ENCODE results near the gene EBF3. TPM values are rescaled to one million over a fixed set of nuclear protein-coding genes. Genes with fewer than 3 reads are reported as not detected.

The EBF3 gene
- total RNA-seq, 2 experiments from 2014 or later: not detected

DNA sequence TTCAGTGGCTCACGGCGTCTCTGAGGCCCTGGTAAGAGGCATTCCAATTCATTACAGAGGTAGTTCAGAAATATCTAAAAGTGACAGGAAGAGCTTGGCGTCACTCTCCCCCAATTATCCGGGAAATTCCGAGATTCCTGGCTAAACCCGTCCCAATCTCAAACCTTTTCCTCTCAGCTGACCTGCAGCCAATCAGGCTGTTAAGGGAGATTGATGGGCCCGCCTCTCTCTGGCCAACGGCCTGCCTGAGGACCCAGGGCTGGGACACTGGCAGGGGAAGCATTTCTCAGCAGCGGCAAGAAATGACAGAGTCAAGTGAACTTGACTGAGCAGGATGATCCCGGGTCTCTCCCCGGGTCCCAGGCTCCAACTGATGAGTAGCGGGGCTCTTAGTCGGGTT lies 72.3 kb downstream of the EBF3 start:
- H3K4me3 Mint-ChIP-seq: no peak overlapping the region
- no peaks in the 10 kb centered on the region for H3K36me3 Mint-ChIP-seq
- H3K27me3 Mint-ChIP-seq: peaks cover 2% of the 10 kb centered on the region
- H3K9me3 Mint-ChIP-seq: no peaks in the 10 kb centered on the region
- no peak overlapping the region for H3K27ac Mint-ChIP-seq
- no peaks in the 10 kb centered on the region for H3K4me1 Mint-ChIP-seq
- DNase-seq (no peak), ATAC-seq (ENCODE audit: low read depth) (no peak)
- POLR2A ChIA-PET: no interaction called here

DNA sequence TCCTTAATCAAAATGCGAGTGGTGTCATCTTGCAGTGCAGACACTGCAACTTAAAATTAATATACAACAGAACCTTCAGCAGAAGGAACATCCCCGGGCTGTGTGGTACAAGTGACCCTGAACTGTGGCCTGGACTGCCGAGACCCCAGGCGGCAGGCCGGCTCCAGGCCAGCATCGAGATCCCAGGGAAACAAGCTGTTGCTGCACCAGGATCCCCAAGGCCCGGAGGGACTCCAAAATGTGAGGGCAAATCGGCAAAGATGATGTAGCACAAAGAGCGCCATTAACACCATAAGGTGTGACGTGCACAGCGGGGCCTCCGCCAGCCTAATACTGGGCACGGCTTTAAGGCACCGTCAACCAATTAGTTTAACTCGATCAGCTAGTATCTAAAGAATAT lies 73.9 kb downstream of the EBF3 start:
- no peaks in the 10 kb centered on the region for H3K36me3 Mint-ChIP-seq
- no peak overlapping the region for H3K4me3 Mint-ChIP-seq
- no peak for DNase-seq
- no peaks in the 10 kb centered on the region for H3K27me3 Mint-ChIP-seq
- POLR2A ChIA-PET: no interaction called here
- no peak overlapping the region for H3K27ac Mint-ChIP-seq
- ATAC-seq (ENCODE audit: low read depth): no peak
- no peaks in the 10 kb centered on the region for H3K9me3 Mint-ChIP-seq
- H3K4me1 Mint-ChIP-seq: no peaks in the 10 kb centered on the region

DNA sequence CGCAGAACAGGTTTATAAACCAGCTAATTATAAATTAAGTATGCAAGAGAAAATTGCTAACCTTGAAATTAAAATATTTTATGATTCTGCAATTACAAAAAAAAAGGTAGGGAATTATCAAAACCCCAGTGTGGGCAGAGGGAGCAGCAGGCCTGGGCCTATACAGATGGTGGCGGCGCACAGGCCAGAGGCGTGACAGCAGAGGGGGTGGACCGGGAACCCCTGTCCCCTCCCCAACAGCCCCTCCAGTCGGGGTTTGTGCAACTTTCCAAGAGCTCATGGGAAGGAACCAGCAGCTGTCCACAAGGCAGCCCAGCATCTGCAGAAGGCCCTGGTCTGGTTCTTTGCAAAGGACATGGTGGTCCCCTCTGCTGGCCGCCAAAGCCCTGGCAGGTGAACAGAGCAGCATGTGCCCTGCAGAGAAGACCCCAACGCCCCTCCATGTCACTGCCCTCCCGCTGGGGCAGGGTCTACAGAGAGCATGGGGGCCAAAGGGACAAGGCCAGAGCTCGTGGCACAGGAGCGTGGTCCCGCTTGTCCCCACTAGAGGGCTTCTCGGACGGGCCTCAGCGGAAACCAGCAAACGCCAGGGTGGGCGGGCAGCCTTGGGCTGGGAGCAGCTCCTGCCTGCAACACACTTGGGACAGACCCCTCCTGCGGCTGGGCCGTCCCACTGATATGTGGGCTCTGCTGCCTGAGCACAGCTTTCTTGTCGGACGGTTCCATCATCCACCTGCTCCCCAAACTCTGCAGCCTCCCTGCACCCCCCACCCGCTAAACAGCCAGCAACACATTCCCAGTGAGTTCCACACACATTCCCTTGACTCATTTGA lies 75.1 kb downstream of the EBF3 start:
- POLR2A ChIA-PET: no interaction called here
- no peaks in the 10 kb centered on the region for H3K36me3 Mint-ChIP-seq
- H3K27ac Mint-ChIP-seq: no peak overlapping the region
- no peaks in the 10 kb centered on the region for H3K9me3 Mint-ChIP-seq
- H3K27me3 Mint-ChIP-seq: no peaks in the 10 kb centered on the region
- no peaks in the 10 kb centered on the region for H3K4me1 Mint-ChIP-seq
- ATAC-seq (ENCODE audit: low read depth) (no peak), DNase-seq (peak; percentile 59)
- H3K4me3 Mint-ChIP-seq: no peak overlapping the region

DNA sequence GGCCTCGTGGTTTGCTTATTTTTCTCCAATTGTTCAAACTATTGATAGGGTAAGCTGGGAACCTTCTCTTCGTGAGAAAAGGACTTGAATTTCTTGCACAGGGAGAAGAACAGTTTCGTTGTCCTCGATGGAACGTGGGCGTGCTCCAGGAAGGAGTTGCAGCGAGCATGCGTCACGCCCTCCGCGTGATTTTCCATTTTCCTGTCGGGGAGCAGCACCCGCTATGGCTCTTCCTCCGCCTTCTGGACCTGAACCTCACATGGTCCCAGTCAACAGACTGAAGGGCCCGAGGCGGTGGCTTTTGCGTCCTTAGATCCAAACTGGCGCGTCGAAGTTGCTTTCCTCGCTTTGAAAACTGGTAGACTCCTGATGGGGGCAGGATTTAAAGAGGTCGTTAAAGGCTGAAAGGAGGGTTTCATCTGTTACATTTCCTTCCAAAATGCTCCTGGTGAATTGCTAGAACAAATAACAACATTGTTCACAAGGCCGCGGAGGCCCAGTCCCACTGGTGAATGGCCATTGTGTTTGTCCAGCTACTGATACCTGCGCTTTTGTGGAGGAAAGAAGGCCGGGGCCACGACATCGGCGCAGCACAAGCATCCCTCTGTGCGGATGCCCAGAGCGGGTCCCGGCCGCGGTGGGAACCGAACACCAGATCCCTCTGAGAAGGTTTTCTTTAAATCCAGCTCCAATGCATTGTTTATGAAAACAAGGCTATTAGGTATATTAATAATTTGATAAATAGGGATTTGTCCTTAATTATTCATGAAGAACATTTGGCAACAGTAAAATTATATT lies 75.9 kb downstream of the EBF3 start:
- Mint-ChIP-seq H3K4me3 (no peak overlapping the region), H3K36me3 (no peaks in the 10 kb centered on the region), H3K27me3 (no peaks in the 10 kb centered on the region), H3K9me3 (no peaks in the 10 kb centered on the region), H3K27ac (no peak overlapping the region), H3K4me1 (no peaks in the 10 kb centered on the region)
- POLR2A ChIA-PET: no interaction called here
- no peak for DNase-seq
- no peak for ATAC-seq (ENCODE audit: low read depth)

DNA sequence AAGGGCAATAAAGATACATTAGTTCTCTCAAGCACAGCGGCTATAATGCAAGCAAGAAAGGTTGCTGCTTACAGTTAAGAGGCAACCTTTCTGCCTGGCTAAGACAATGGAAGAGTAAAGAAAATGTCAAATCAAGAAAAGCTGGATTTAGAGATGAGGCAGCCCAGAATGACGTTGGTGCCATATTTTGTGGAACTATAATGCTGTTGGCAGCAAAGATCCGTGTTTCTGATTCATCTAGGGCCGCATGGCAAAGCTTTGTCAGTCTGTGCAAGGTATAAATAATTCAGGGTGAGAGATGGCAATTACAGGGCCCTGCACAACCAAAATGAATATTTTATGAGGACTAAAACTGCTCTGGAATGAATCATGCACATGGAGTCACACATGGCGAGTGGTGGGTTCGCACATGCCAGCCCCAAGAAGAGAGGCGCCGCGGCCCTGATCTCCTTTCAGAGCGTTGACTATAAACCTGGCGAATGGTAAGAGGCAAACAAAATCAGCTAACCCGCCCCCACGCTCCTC lies 76.6 kb downstream of the EBF3 start:
- H3K4me3 Mint-ChIP-seq: no peak overlapping the region
- POLR2A ChIA-PET: no interaction called here
- H3K4me1 Mint-ChIP-seq: no peaks in the 10 kb centered on the region
- H3K9me3 Mint-ChIP-seq: no peaks in the 10 kb centered on the region
- DNase-seq (no peak), ATAC-seq (ENCODE audit: low read depth) (no peak)
- H3K27ac Mint-ChIP-seq: no peak overlapping the region
- no peaks in the 10 kb centered on the region for H3K36me3 Mint-ChIP-seq
- H3K27me3 Mint-ChIP-seq: no peaks in the 10 kb centered on the region

DNA sequence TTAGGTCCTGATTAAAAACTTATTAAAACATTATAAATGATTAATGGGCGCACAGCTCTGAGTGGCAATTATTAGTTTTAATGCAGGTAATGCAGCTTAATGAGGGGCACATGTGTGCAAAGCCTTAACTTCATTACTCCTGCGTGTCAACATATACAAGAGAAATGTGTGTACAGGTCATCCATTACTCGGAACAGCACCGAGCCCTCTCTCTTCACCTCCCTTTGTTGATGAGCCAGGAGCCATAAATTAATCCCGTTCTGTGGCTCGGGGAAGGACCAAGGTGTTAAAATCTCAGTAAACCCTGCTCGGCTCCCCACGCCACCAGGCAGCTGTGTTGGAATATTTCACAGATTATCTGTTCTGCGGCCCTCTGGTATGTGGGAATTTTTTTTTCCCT lies 77.8 kb downstream of the EBF3 start:
- DNase-seq (no peak), ATAC-seq (ENCODE audit: low read depth) (no peak)
- no peak overlapping the region for H3K4me3 Mint-ChIP-seq
- H3K36me3 Mint-ChIP-seq: no peaks in the 10 kb centered on the region
- peaks cover 2% of the 10 kb centered on the region for H3K27me3 Mint-ChIP-seq
- no peak overlapping the region for H3K27ac Mint-ChIP-seq
- no peaks in the 10 kb centered on the region for H3K4me1 Mint-ChIP-seq
- POLR2A ChIA-PET: no interaction called here
- H3K9me3 Mint-ChIP-seq: no peaks in the 10 kb centered on the region

DNA sequence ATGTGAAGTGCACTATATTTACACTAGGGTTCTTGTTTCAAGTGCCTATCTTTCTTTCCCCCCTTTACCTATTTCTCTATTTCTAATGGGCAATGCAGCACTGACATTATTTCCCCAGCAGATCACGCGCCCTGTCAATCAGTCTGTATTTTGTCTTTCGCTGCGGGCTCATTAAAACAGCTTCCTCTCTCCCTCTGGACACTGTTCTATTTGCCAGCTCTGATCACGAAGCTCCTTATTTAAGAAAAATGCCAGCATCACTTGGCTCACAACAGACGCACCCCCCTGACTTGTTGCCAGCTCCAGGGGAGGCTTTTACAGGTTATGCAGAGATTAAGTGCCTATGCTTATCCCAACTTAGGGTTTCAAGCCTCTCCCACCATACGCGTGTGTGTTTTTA lies 78.5 kb downstream of the EBF3 start:
- H3K9me3 Mint-ChIP-seq: no peaks in the 10 kb centered on the region
- H3K27ac Mint-ChIP-seq: no peak overlapping the region
- no peaks in the 10 kb centered on the region for H3K4me1 Mint-ChIP-seq
- H3K36me3 Mint-ChIP-seq: no peaks in the 10 kb centered on the region
- ATAC-seq (ENCODE audit: low read depth) (no peak), DNase-seq (no peak)
- no peak overlapping the region for H3K4me3 Mint-ChIP-seq
- peaks cover 2% of the 10 kb centered on the region for H3K27me3 Mint-ChIP-seq
- POLR2A ChIA-PET: no interaction called here

DNA sequence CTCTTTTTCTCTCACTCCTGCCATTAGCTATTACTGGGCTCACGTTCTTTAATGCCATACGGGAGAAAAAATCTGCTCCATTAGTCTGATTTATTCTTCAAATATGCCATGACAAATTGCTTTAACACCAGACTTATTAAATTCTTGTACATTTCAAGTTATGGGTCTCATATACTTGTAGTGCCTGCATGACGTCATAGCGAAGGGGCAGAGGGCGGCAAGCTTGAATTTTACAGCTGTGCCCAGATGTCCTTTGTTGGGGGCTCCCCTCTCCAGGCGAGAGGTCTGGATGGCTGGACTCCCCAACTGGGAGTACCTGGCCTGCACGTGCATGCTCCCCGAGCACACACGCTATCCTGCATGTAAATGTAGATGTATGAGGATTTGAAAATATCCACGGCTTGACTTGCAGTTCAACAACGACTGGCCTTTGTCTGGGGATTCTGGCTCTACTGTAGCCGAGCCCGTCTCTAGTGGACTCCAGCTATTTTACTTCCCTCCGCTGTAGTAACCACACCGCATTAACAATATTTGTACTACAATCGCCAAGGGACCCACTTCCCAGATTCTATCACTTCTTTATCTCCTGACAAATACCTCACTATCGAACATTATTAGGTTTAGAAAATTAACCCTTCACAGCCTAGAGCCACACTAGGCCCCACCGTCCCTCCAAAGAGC lies 79.5 kb downstream of the EBF3 start:
- no peaks in the 10 kb centered on the region for H3K9me3 Mint-ChIP-seq
- DNase-seq: no peak
- no peak for ATAC-seq (ENCODE audit: low read depth)
- no peaks in the 10 kb centered on the region for H3K4me1 Mint-ChIP-seq
- no peak overlapping the region for H3K27ac Mint-ChIP-seq
- H3K27me3 Mint-ChIP-seq: peaks cover 2% of the 10 kb centered on the region
- H3K36me3 Mint-ChIP-seq: no peaks in the 10 kb centered on the region
- H3K4me3 Mint-ChIP-seq: no peak overlapping the region
- POLR2A ChIA-PET: no interaction called here

DNA sequence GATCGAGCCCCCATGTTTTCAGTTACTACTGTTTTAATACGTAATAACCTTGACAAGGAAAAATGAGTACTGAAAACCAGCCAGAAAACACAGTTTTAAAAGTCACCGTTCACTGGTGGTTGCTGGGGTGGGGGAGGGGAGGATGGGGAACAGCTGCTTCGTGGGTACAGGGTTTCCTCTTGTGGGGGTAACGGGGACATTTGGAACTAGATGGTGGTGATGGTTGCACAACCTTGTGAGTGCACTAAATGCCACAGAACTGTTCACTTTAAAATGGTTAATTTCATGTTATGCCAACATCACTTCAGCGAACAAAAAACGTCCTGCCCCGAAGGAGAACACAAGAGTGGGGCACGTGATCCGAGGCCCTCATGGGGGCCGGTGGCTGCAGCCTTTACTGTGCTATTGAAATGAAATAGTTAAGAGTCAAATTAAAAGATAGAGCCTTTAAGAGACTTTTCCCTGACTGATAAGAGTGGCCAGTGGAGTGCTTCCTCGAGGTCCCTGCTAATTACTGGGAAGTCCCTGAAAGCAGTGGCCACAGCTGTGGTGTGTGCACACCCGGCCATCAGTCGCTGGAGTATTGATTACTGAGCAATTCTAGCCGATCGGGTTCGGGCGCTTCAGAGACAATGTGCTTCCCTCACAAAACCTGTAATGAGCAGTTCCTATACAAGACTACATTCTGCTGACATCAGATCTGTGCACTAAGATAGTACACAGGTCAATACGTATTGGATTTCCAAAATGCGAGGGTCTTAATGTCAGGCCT lies 80.3 kb downstream of the EBF3 start:
- Mint-ChIP-seq H3K4me1 (no peaks in the 10 kb centered on the region), H3K36me3 (no peaks in the 10 kb centered on the region), H3K9me3 (no peaks in the 10 kb centered on the region), H3K27ac (no peak overlapping the region), H3K27me3 (peaks cover 2% of the 10 kb centered on the region), H3K4me3 (no peak overlapping the region)
- no peak for DNase-seq
- ATAC-seq (ENCODE audit: low read depth): no peak
- POLR2A ChIA-PET: no interaction called here

DNA sequence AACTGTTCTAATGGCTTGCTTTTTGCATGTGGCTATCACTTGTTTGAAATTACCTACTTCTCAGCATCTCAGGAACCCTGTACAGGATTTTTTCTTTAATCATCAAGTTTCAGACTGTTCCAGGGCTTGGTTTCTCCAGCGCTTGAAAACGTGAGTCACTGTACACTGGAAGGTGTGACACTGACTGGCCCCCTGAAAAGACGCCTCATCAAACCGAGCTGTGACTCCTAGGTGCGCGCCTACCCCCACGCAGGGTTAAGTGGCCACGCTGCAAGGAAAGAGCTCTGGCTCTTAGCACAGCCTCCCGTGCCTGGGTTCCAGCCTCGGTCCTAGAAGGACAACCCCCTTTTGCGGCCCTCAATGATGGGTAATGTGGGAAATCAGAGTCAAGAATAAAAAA lies 81.0 kb downstream of the EBF3 start:
- no peak for DNase-seq
- Mint-ChIP-seq H3K9me3 (no peaks in the 10 kb centered on the region), H3K4me1 (no peaks in the 10 kb centered on the region), H3K4me3 (no peak overlapping the region), H3K27me3 (peaks cover 2% of the 10 kb centered on the region), H3K36me3 (no peaks in the 10 kb centered on the region), H3K27ac (no peak overlapping the region)
- POLR2A ChIA-PET: no interaction called here
- no peak for ATAC-seq (ENCODE audit: low read depth)

DNA sequence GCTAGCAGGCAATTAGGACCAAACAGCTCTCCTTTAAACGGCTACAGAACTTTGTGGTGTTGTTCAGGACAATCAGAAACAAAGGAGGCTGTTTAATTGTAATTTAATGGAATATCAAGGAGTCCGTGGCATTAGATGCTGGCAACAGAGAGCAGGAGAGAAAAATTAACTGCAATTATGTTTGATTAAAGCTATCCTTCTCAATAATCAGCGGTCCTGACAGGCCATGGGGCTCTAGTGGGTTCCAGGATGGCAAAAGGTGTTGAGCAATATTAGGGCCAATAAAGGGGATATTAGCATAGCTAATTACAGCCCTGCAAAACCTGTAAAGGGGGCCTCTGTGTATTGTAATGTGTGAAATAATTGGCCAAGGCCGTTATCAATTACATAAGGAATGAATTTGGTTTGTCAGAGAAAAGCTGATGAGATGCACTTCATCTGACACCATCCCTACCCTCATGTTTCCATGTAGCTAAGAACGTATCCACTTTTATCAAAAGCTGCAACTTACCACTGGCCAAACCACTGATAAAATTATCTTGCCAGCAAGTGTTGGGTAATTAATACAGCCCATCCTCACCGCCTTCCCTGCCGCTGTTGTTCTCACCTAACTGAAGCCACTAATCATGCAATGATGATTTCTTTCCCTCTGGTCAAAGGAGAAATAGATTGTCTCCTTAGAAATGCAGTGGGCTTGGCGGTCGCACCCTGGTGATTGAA lies 81.6 kb downstream of the EBF3 start:
- DNase-seq (no peak), ATAC-seq (ENCODE audit: low read depth) (no peak)

DNA sequence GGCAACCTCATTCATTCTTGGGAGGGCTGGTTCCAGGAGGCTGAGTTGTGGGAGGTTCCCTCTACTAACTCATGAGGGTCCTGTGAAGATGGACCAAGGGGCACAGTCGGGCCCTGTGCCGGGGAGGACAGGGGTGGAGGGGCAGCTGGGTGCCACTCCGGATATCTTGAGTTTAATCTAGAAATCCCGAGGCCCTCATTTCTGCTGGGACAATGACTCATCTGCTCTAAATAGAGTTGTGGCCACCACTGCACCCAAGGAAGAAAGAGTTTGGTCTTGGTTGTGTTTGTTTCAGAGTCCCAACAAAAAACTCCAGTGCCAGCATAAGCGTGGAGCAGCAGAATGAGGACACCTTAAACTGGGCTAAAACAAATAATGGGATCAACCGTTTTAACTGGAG lies 82.4 kb downstream of the EBF3 start:
- Mint-ChIP-seq H3K36me3 (no peaks in the 10 kb centered on the region), H3K27ac (no peak overlapping the region), H3K27me3 (peaks cover 2% of the 10 kb centered on the region), H3K9me3 (no peaks in the 10 kb centered on the region), H3K4me3 (no peak overlapping the region), H3K4me1 (no peaks in the 10 kb centered on the region)
- DNase-seq: no peak
- ATAC-seq (ENCODE audit: low read depth): no peak
- POLR2A ChIA-PET: no interaction called here

More for the DNA sequence above, 81.6 kb downstream of the EBF3 start:
- no peaks in the 10 kb centered on the region for H3K36me3 Mint-ChIP-seq
- H3K9me3 Mint-ChIP-seq: no peaks in the 10 kb centered on the region
- H3K27ac Mint-ChIP-seq: no peak overlapping the region
- H3K4me1 Mint-ChIP-seq: no peaks in the 10 kb centered on the region
- peaks cover 2% of the 10 kb centered on the region for H3K27me3 Mint-ChIP-seq
- no peak overlapping the region for H3K4me3 Mint-ChIP-seq
- POLR2A ChIA-PET: no interaction called here
